GM21825 (cell line): Measurements from ENCODE around the gene DAPK2.

Experiments used
- ATAC-seq: cut with Tn5 transposase; IDR thresholded peaks from one replicate; pipeline ENCODE4 v1.9.1; 2021; ENCODE audit warnings: mild to moderate bottlenecking, moderate library complexity; ENCODE audit not compliant: unreplicated experiment

Gene DAPK2

DNA sequence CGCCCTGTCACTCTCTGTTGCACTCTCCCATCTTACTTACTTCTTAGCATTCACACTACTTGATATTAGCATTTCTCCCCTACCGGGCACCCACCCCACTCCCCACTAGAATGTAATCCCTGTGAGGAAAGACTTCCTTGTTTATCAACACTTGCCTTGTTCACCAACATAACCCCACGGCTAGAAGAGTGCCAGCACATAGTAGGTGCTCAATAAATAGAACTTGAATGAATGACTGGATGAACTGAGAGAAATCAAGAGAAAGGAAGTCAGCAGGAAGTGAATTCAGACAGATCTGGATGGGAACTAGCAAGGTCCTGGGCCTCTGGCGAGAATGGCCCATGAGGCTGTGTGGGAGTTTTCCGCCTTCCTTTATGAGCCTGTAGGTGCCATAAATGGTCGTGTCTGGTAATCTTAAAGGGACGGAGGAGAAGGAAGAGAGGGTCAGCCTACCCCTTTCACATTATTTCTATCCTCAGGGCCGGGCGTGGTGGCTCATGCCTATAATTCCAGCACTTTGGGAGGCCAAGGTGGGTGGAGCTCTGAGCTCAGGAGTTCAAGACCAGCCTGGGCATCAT lies 170.1 kb downstream of the DAPK2 start:
- no peak for ATAC-seq

GRCh38 chr15:63874616-63875015 lies 171.7 kb downstream of the DAPK2 start:
- ATAC-seq: no peak

GRCh38 chr15:63872759-63873510 lies 173.3 kb downstream of the DAPK2 start:
- no peak for ATAC-seq

DNA sequence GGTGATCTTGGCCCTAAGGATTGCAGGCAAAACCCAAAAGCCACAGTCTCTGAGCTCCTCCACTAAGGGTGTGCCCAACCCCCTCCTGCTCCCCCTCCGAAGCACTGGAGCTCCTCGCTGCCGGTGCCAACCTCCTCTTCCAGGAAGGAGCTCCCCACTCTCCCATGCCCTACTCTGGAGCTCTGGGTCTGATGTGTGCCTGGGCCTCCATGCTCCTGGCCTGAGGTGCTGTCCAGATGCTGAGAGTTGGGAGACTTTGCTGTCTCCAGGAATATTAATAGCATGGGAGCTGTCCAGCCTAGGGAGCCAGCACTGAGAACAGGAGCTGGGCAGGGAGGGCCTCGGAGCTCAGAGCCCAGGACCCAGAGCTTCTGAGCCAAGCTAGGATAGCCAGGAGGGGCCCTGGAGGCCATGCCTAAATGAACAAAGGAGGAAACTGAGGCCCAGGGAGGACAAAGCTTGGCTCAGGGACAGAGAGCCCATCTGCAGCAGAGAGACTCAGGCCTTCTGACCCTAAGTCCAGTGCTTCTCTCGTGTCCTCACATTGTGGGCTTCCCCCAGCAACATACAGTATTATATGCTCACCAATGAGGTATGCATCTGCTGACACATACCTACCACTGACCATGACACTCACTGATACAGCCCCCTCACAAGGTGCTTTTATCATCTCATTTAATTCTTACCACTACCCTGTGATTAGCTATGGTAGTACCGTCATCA lies 175.6 kb downstream of the DAPK2 start:
- no peak for ATAC-seq

- ATAC-seq: no peak
These were observed 176.3 kb downstream of the DAPK2 start for GRCh38 chr15:63870043-63870394.

DNA sequence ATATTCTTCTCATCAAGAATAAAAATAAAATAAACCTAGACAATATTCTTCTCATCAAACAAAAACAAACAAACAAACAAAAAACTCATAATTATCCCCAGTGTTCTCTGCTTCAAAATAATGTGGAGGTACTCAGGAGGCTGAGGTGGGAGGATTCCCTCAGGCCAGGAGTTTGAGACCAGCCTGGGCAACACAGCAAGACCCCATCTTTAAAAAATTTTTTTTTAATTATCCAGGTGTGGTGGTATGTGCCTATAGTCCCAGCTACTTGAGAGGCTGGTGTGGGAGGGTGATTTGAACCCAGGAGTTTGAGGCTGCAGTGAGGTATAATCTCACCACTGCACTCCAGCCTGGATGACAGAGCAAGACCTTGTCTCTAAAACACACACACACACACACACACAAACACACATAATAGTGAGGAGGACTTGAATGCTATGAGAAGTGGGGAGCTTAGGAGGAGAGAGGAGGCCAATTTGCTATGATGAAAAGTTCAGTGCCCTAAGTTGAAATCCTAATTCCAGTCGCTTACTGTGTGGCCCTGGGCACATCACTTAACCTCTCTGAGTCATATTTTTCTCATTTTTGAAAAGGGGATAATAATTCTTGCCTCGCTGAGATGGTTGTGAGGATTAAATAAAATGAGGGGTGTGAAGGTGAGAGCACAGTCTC lies 176.8 kb downstream of the DAPK2 start:
- ATAC-seq: no peak

GRCh38 chr15:63864186-63864585 lies 182.1 kb downstream of the DAPK2 start:
- no peak for ATAC-seq

GRCh38 chr15:63861946-63862517 lies 184.3 kb downstream of the DAPK2 start:
- ATAC-seq: no peak

DNA sequence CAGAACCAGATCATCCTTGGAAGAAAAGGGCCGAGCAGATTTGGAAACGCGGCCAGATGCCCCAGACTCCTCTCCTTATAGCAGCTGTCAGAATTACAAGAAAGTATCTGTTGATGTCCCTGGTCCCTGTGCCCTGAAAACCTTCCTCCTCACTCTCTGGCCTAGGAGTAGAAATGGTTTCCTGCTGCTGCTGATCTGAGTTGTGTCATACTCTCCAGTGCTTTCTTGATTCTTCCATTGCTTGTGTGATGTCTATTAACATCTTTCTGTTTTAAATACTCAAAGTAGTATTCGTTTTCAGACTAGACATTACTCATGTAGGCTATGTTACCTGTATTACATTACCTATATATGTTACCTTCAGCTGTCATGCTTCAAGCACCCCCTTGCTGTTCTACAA lies 185.7 kb downstream of the DAPK2 start:
- no peak for ATAC-seq

DNA sequence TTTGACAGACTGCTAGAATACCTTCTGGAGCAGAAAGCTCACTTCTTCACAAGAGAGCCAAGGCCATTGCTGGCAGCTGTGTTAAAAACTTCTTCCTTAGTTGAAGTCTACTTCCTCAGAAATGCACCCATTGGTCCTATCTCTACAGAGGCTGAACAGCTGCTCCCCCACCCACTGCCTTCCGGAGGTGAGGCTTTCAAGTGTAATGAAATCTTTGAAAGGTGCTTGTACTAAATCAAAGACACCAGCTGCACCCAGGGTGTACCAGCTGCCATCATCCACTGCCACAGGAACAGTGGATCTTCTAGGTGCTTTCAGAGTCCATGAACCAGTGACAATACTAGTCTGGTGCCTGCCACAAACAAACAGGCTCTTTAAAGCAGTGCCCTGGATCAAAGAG lies 186.1 kb downstream of the DAPK2 start:
- ATAC-seq: no peak

DNA sequence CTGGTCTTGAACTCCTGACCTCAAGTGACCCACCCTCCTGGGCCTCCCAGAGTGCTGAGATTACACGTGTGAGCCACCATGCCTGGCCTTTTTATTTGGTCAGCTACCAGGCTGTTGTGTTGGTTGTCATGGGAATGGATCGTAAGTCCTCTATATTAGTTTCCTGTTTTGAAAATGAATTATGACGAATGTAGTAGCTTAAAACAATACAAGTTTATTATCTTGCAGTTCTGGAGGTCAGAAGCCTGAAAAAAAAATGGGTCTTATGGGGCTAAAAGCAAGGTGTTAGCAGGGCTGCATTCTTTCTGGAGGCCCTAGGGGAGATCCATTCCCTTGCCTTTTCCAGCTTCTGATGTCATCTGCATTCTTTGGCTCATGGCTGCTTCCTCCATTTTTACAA lies 187.4 kb downstream of the DAPK2 start:
- ATAC-seq: no peak

DNA sequence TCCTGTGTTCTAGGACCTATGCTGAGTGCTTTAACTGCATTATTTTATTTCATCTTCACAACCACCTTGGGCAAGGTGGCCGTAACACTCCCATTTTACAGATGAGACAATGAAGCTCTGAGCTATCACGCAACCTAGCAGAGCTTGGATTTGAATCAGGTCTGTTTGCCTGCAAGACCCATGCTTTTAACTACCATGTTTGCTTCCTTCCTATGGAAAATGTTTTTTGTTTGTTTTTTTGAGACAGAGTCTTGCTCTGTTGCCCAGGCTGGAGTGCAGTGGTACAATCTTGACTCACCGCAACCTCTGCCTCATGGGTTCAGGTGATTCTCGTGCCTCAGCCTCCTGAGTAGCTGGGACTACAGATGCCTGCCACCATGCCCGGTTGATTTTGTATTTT lies 187.8 kb downstream of the DAPK2 start:
- no peak for ATAC-seq

GRCh38 chr15:63857461-63857856 lies 188.8 kb downstream of the DAPK2 start:
- ATAC-seq: no peak
